Measurements from ENCODE around the gene CDC16.

- TF ChIP-seq CTCF (conservative IDR thresholded peaks at IDR 0.05; ENCODE audit: low read length) (no peak), EZH2phosphoT487 (IDR thresholded peaks at IDR 0.05; ENCODE audit: borderline replicate concordance, low read depth, low read length) (no peak)
Measured at GRCh38 chr13:114321256-114321655, 86.6 kb downstream of the CDC16 start.
